DND-41 (cell line): Measurements from ENCODE around the gene SPINT4.

Experiments used
- EZH2 ChIP-seq: IDR thresholded peaks from 3 replicates; pipeline ENCODE4 v1.6.1; 2012; ENCODE audit warnings: borderline replicate concordance, low read depth, mild to moderate bottlenecking, moderate library complexity, low read length, inconsistent platforms; ENCODE audit not compliant: severe bottlenecking
- TF ChIP-seq, protein P1 (sequence below): IDR thresholded peaks from 2 replicates; pipeline ENCODE4 v1.5.1; 2012; ENCODE audit warnings: borderline replicate concordance, low read length, moderate library complexity, mild to moderate bottlenecking; ENCODE audit not compliant: poor library complexity, severe bottlenecking; ENCODE audit errors: extremely low read depth

DNA sequence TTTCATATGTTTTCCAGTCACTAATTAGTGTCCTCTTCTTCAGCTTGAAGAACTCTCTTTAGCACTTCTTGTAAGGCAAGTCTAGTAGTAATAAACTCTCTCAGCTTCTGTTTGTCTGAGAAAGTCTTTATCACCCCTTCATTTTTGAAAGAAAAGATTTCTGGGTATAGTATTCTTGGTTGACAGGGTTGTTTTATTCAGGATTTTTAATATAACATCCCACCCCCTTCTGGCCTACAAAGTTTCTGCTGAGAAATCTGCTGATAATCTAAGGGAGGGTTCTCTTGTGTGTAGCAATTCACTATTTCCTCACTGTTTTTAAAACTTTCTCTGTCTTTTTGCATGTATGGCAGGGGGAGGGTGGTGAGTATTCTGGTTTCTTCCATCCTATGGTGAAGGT is 42.5 kb upstream of the SPINT4 start:
- TF ChIP-seq, protein P1, sequence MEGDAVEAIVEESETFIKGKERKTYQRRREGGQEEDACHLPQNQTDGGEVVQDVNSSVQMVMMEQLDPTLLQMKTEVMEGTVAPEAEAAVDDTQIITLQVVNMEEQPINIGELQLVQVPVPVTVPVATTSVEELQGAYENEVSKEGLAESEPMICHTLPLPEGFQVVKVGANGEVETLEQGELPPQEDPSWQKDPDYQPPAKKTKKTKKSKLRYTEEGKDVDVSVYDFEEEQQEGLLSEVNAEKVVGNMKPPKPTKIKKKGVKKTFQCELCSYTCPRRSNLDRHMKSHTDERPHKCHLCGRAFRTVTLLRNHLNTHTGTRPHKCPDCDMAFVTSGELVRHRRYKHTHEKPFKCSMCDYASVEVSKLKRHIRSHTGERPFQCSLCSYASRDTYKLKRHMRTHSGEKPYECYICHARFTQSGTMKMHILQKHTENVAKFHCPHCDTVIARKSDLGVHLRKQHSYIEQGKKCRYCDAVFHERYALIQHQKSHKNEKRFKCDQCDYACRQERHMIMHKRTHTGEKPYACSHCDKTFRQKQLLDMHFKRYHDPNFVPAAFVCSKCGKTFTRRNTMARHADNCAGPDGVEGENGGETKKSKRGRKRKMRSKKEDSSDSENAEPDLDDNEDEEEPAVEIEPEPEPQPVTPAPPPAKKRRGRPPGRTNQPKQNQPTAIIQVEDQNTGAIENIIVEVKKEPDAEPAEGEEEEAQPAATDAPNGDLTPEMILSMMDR = no peak
- no peak for TF ChIP-seq EZH2
